Activated CD4-positive, CD25-positive, alpha-beta regulatory T cell treated with anti-CD3 and anti-CD28 coated beads, Interleukin-2, amount 50 U/mL, for 16 hours (primary cell): ENCODE data around the gene ZNF536.
"Not testable (repeated sequence)": the region's sequence is repeated elsewhere in the genome, so short reads cannot be mapped to it uniquely, and the experiment has no call there.

Source experiments
- DNase-seq: peaks from one replicate; pipeline ENCODE4 v3.0.0-alpha.2; 2020; ENCODE audit warnings: low read depth, low spot score

ZNF536 gene

DNA sequence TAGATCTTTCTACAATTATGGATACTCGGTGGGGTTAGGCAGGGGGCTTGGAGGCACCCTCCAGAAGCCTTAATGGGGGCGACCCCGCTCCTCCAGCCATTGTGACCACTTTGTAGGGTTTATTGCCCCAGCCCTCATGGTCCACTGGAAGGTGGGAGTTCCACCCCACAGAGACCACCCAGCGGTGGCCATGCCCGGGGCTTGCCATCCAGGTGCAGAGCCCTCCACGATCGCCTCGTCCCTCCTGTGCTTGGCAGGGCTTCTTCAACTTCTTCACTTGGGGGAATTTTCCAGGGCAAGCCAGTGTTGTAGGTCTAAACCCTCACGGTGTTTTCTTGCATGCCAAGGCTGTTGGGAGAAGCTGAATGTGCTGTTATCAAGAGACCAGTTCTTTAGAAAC, 16.1 kb downstream of the ZNF536 start:
- DNase-seq: no peak

DNA sequence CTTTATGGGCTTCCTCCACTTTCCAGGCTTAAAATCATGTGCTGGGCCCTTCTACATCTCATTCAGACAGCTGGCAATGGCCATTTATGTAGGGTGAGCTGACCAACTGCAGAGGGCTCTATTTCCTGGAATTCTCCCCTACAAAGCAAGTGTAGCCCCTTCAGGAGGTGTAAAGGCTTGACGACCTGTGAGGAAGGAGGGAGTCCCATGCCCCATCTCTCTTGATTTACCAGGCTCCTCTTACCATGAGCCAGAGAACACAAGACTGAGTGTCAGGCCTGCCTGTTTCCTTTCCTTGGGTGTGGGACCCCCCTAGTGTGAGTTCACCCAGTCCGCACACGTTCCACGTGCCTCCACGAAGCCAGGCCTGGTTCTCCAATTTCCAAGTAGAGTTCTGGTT, 16.6 kb downstream of the ZNF536 start:
- no peak for DNase-seq

GRCh38 chr19:30390356-30390988, 18.3 kb downstream of the ZNF536 start:
- no peak for DNase-seq

DNA sequence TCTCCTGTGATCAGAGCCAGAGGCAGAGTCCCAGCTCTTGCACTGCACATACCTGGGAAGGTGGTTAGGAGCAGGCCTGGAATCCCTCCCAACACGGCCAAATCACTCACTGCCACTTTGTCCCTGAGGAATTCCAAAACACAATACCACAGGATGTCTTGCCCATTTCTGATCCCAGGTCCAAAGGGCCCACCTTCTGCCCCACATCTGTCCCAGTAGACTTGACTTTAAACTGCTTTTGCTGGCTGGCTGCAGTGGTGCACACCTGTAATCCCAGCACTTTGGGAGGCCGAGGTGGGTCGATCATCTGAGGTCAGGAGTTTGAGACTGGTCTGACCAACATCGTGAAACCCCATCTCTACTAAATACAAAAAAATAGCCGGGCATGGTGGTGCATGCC, 18.9 kb downstream of the ZNF536 start:
- DNase-seq: no peak

GRCh38 chr19:30391554-30392551, 19.7 kb downstream of the ZNF536 start:
- no peak for DNase-seq

GRCh38 chr19:30393046-30393445, 20.9 kb downstream of the ZNF536 start:
- DNase-seq: no peak

DNA sequence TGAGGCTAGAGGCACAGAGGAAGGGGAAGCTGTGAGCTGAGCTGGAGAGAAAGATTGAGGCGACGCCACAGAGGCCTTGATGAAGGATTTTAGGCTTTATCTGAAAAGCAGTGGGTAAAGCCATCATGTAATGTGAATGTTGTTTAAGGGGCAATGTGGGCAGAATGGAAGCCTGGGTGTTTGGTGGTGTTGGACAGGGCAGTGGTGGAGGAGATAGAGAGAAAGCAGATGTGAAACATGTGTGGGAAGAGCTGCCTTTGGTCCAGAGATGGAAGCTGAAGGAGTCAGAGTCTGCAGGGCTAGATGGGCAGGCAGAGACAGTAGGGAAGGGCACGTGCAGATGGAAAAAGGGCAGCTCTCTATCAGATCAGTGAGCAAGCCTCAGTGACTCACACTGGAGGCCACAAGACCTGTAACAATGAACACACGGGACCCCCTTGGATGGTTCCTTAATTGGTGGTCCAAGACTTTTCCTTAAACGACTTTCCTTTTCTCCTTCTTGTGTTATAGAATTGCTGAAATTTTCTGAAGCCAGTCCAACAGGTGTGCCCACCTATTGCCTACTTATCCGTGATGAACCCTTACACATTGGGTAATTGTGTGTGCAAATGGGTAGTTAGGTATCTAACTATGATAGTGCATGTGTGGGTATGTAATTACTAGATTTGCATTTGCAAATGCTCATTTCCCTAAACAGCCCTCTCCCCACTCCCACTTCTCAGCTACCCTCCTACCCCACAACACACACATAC, 21.7 kb downstream of the ZNF536 start:
- no peak for DNase-seq

GRCh38 chr19:30394481-30395151, 22.4 kb downstream of the ZNF536 start:
- DNase-seq: no peak

DNA sequence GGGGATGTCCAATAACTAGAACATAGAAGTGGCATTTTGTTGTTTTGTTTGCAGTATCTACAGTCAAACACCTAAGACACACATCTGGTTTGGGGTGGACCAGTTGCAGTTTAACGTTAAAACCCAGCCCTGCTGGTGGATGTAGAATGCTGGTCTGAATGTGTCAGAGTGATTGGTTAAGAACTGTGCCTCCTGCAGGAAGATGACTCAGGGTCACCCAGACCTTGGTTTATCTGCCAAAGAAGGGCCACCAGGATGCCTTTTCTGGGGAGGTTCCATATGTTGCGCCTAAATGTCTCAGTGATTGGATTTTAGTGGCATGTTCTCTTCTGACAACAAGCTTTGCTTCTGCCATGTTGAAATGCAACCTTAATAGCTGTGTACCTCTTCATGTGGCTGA, 23.1 kb downstream of the ZNF536 start:
- DNase-seq: no peak

DNA sequence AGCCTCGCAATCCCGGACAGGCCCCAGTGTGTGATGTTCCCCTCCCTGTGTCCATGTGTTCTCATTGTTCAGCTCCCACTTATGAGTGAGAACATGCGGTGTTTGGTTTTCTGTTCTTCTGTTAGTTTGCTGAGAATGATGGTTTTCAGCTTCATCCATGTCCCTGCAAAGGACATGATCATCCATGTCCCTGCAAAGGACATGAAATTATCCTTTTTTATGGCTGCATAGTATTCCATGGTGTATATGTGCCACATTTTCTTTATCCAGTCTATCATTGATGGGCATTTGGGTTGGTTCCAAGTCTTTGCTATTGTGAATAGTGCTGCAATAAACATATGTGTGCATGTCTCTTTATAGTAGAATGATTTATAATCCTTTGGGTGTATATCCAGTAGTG, 26.4 kb downstream of the ZNF536 start:
- DNase-seq: not testable (repeated sequence)

GRCh38 chr19:30401956-30402355, 29.8 kb downstream of the ZNF536 start:
- DNase-seq: no peak

- DNase-seq: no peak
Observed at GRCh38 chr19:30402436-30403202, 30.4 kb downstream of the ZNF536 start.

- DNase-seq: no peak
Observed at GRCh38 chr19:30403203-30403985, 31.2 kb downstream of the ZNF536 start.

DNA sequence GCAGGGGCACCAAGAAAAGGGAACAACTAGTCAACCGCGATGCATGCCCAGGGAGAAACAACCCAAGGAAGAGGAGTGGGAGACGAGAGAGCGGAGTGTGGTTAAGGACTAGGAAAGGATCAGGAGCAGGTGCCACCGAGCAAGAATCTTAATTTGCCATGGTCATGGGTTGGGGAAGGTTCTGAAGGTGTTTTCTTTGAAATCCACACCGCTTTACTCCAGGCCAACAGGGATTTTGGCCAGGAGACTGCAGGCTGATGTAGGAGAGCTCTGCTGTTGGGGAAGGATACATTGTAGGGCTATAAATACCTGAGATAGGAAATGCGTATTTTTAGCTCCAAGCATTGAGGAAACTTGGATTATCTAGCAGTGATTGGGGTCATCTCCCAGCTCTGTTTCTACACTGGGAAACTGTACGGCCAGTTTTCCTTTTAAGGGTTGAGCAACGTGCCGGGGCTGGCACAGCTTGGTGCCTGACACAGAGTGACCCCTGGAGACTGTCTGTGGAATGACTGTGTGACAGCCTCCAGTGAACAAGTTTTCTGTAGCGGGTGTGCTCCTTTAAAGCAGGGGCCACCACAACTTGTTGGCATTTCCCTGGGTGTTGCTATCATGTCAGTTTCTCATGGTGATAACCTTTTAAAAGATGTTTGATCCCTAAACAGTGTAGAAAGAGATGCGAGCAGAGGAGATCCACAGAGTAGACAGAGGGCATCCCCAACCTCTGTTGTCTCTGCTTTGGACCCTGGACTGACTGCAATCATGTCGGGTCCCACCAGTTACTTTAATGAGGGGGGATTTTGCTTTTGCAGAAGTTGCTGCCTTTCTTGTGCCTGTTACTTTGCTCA, 34.3 kb downstream of the ZNF536 start:
- DNase-seq: no peak

- DNase-seq: no peak
Observed at GRCh38 chr19:30407068-30407709, 35.0 kb downstream of the ZNF536 start.

- DNase-seq: no peak
Observed at GRCh38 chr19:30408734-30409301, 36.6 kb downstream of the ZNF536 start.

GRCh38 chr19:30411714-30412113, 39.5 kb downstream of the ZNF536 start:
- no peak for DNase-seq

DNA sequence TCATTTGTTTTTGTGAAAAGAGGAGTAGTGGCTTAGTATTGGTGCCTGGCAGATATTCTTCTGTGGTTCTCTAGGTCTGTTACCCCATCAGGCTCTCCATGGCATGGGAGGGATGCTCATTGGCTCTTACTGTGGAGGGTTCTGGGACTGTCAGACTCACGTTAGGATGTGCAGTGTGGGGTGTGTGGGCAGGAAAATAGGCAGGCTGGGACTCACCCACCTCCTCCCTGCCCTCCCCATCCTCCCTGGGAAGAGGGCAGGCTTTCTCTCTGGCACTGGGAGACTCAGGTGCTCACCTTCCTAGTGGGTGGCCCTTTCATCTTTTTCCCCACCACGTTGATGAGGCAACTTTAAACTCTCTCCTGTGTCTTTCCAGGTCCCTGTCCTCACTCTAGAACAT, 44.2 kb downstream of the ZNF536 start:
- DNase-seq: no peak
